Measurements from ENCODE around the gene CNN1. TPM values are rescaled to one million over a fixed set of nuclear protein-coding genes. Genes with fewer than 3 reads are reported as not detected.

The CNN1 gene
- total RNA-seq, 1 donor from 2014 or later = 27.3 TPM

GRCh38 chr19:11505504-11506100 lies 33.0 kb upstream of the CNN1 start, which contains the start of gene ZNF653:
ZNF653 (minus strand) TSS chr19:11505839; CDS start chr19:11505786, 53 bp downstream.
- TF ChIP-seq CTCF (IDR thresholded peaks at IDR 0.05) = no peak
- peak within 1 kb of the TSS; percentile 95 for H3K27ac ChIP-seq
- H3K9me3 ChIP-seq = no peaks in the 10 kb centered on the region
- H3K4me1 ChIP-seq = peaks cover 5% of the 10 kb centered on the region
- peak within 1 kb of the TSS; percentile 89 for H3K4me3 ChIP-seq
- intact Hi-C loops (cut with DNase I) = no loop called here
- no peaks in the 10 kb centered on the region for H3K27me3 ChIP-seq
- ATAC-seq = peak; percentile 87
- H3K36me3 ChIP-seq = no peaks in the 10 kb centered on the region
- peak; percentile 96 for DNase-seq

- ATAC-seq = peak; percentile 13
- no peaks in the 10 kb centered on the region for H3K9me3 ChIP-seq
- no peaks in the 10 kb centered on the region for H3K27me3 ChIP-seq
- H3K4me3 ChIP-seq = peak overlapping the region; percentile 89
- H3K36me3 ChIP-seq = no peaks in the 10 kb centered on the region
- no peak for TF ChIP-seq CTCF (IDR thresholded peaks at IDR 0.05)
- H3K4me1 ChIP-seq = peaks cover 5% of the 10 kb centered on the region
- no peak for DNase-seq
- peak overlapping the region; percentile 95 for H3K27ac ChIP-seq
- intact Hi-C loops (cut with DNase I) = no loop called here
Observed at GRCh38 chr19:11506101-11506555, 32.5 kb upstream of the CNN1 start.

- H3K9me3 ChIP-seq = no peaks in the 10 kb centered on the region
- H3K4me3 ChIP-seq = no peak overlapping the region
- no peak for TF ChIP-seq CTCF (IDR thresholded peaks at IDR 0.05)
- ATAC-seq (no peak), DNase-seq (no peak)
- no peaks in the 10 kb centered on the region for H3K27me3 ChIP-seq
- H3K4me1 ChIP-seq = peaks cover 5% of the 10 kb centered on the region
- H3K36me3 ChIP-seq = no peaks in the 10 kb centered on the region
- intact Hi-C loops (cut with DNase I) = no loop called here
- no peak overlapping the region for H3K27ac ChIP-seq
Observed at GRCh38 chr19:11506967-11507366, 31.7 kb upstream of the CNN1 start.

- TF ChIP-seq CTCF (IDR thresholded peaks at IDR 0.05) = no peak
- H3K27me3 ChIP-seq = no peaks in the 10 kb centered on the region
- no peak overlapping the region for H3K4me3 ChIP-seq
- no peak overlapping the region for H3K27ac ChIP-seq
- intact Hi-C loops (cut with DNase I) = no loop called here
- no peaks in the 10 kb centered on the region for H3K9me3 ChIP-seq
- peaks cover 5% of the 10 kb centered on the region for H3K4me1 ChIP-seq
- peaks cover 3% of the 10 kb centered on the region for H3K36me3 ChIP-seq
- no peak for DNase-seq
- ATAC-seq = no peak
Observed at GRCh38 chr19:11507370-11508078, 31.1 kb upstream of the CNN1 start.

GRCh38 chr19:11510444-11510843 lies 28.2 kb upstream of the CNN1 start:
- DNase-seq (no peak), ATAC-seq (no peak)
- intact Hi-C loops (cut with DNase I) = no loop called here
- H3K9me3 ChIP-seq = no peaks in the 10 kb centered on the region
- no peaks in the 10 kb centered on the region for H3K27me3 ChIP-seq
- no peak overlapping the region for H3K4me3 ChIP-seq
- H3K36me3 ChIP-seq = peaks cover 11% of the 10 kb centered on the region
- TF ChIP-seq CTCF (IDR thresholded peaks at IDR 0.05) = no peak
- no peak overlapping the region for H3K27ac ChIP-seq
- peaks cover 5% of the 10 kb centered on the region for H3K4me1 ChIP-seq

Measured in upper lobe of right lung (tissue), 1 donor.